SU-DHL-6 (cell line): ENCODE data around the gene CLDN6.

ENCODE experiments used
- H2AFZ ChIP-seq: fragments of 200-600 bp; sonication (generic); 2 replicates; pipeline ENCODE4 v1.6.1; 2014; ENCODE audit warnings: low read depth, mild to moderate bottlenecking, moderate library complexity, mixed read lengths, antibody characterized with exemption, low read length; ENCODE audit not compliant: severe bottlenecking
- H3F3A ChIP-seq: fragments of 200-600 bp; shearing (Covaris generic); 2 replicates; pipeline ENCODE4 v1.6.0; 2016; ENCODE audit warnings: antibody characterized with exemption, mild to moderate bottlenecking; ENCODE audit not compliant: insufficient read depth
- H3K27ac ChIP-seq: fragments of 200-600 bp; sonication (generic); 2 replicates; pipeline ENCODE4 v1.5.1; 2016; ENCODE audit warnings: low read depth, mild to moderate bottlenecking, low read length, moderate library complexity, mixed read lengths
- H3K27me3 ChIP-seq: fragments of 200-600 bp; sonication (generic), shearing (Covaris generic); 2 replicates; pipeline ENCODE4 v1.6.0; 2014; ENCODE audit warnings: mild to moderate bottlenecking, low read length
- H3K36me3 ChIP-seq: fragments of 200-600 bp; sonication (generic); 2 replicates; pipeline ENCODE4 v1.6.1; 2014; ENCODE audit warnings: mild to moderate bottlenecking, low read length, mixed read lengths
- H3K4me2 ChIP-seq: fragments of 300-600, 200-600 bp; shearing (Covaris generic), sonication (generic); 2 replicates; pipeline ENCODE4 v1.6.0; 2014; ENCODE audit warnings: low read length, low read depth, mild to moderate bottlenecking; ENCODE audit not compliant: poor library complexity, severe bottlenecking
- H3K4me3 ChIP-seq: fragments of 200-600 bp; sonication (generic); 2 replicates; pipeline ENCODE4 v1.5.1; 2014; ENCODE audit warnings: antibody characterized with exemption, low read length, mild to moderate bottlenecking, mixed read lengths; ENCODE audit not compliant: insufficient read depth, poor library complexity, severe bottlenecking
- H3K79me2 ChIP-seq: fragments of 200-600 bp; sonication (generic); 2 replicates; pipeline ENCODE4 v1.6.1; 2014; ENCODE audit warnings: mild to moderate bottlenecking, low read length, moderate library complexity; ENCODE audit not compliant: insufficient read depth
- H3K9ac ChIP-seq: fragments of 200-600 bp; sonication (generic); 2 replicates; pipeline ENCODE4 v1.7.0; 2014; ENCODE audit warnings: mild to moderate bottlenecking, low read length
- H3K9me2 ChIP-seq: fragments of 200-600 bp; sonication (generic); replicated peaks from 2 replicates; pipeline ENCODE4 v1.6.1; 2014; ENCODE audit warnings: low read length; ENCODE audit not compliant: insufficient read depth
- H3K9me3 ChIP-seq: fragments of 200-600 bp; sonication (generic); 2 replicates; pipeline ENCODE4 v1.6.1; 2014; ENCODE audit warnings: low read length, mixed read lengths; ENCODE audit not compliant: insufficient read depth
- H4K20me1 ChIP-seq: fragments of 200-600 bp; sonication (generic); 2 replicates; pipeline ENCODE4 v1.6.1; 2014; ENCODE audit warnings: low read depth, mild to moderate bottlenecking, antibody characterized with exemption, low read length, moderate library complexity, mixed read lengths
- EZH2phosphoT487 ChIP-seq: fragments of 200-600 bp; sonication (generic), shearing (Covaris generic); conservative IDR thresholded peaks from 2 replicates; pipeline ENCODE4 v1.6.1; 2018; ENCODE audit warnings: mild to moderate bottlenecking, antibody characterized with exemption, low read length, moderate library complexity, mixed read lengths
- TF ChIP-seq, protein P1 (sequence below): fragments of 200-600 bp; sonication (generic); IDR thresholded peaks from one replicate; pipeline ENCODE4 v1.5.1; 2017; ENCODE audit warnings: antibody characterized with exemption, mild to moderate bottlenecking, low read length, moderate library complexity; ENCODE audit not compliant: insufficient read depth, poor library complexity, severe bottlenecking

Gene CLDN6

DNA sequence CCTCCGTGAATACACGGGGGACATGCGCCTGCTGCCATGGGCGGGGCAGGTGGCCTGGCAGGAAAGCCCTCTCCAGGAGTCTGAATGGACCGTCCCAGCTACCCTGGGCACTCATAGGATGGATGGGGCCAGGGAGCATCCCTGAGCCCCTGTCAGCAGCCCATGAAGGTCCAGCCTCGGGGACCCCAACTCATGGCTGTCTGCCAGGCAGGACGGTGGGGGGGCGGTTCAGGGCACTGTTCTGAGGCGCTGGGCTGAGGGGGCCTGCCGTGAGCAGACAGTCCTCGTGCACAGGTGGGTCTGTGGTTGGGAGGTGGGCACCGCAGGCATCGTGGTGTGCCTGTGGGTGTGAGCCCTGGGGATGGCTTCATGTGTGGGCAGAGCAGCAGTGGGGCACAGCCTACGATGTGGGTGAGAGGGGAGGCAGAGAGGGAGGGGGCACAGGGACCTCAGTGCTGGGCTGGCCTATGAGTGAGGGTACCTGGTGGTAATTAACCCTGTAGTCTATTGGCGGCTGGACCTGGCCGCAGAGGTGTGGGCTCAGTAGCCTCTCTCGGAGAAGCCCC lies 31.3 kb downstream of the CLDN6 start:
- Histone ChIP-seq H4K20me1 (no peaks in the 10 kb centered on the region), H3K36me3 (no peaks in the 10 kb centered on the region), H3K79me2 (no peaks in the 10 kb centered on the region), H3K9me3 (no peaks in the 10 kb centered on the region), H3K9ac (no peak overlapping the region), H3K4me2 (no peak overlapping the region), H2AFZ (no peak overlapping the region), H3K4me3 (no peak overlapping the region), H3K9me2 (no peaks in the 10 kb centered on the region), H3K27me3 (no peaks in the 10 kb centered on the region), H3K27ac (no peak overlapping the region), H3F3A (peaks cover 16% of the 10 kb centered on the region)
- TF ChIP-seq EZH2phosphoT487: no peak
- TF ChIP-seq, protein P1, sequence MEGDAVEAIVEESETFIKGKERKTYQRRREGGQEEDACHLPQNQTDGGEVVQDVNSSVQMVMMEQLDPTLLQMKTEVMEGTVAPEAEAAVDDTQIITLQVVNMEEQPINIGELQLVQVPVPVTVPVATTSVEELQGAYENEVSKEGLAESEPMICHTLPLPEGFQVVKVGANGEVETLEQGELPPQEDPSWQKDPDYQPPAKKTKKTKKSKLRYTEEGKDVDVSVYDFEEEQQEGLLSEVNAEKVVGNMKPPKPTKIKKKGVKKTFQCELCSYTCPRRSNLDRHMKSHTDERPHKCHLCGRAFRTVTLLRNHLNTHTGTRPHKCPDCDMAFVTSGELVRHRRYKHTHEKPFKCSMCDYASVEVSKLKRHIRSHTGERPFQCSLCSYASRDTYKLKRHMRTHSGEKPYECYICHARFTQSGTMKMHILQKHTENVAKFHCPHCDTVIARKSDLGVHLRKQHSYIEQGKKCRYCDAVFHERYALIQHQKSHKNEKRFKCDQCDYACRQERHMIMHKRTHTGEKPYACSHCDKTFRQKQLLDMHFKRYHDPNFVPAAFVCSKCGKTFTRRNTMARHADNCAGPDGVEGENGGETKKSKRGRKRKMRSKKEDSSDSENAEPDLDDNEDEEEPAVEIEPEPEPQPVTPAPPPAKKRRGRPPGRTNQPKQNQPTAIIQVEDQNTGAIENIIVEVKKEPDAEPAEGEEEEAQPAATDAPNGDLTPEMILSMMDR: no peak

GRCh38 chr16:2985893-2986355 lies 32.1 kb downstream of the CLDN6 start:
- H3K27me3 ChIP-seq: no peaks in the 10 kb centered on the region
- H3K36me3 ChIP-seq: no peaks in the 10 kb centered on the region
- H3K27ac ChIP-seq: no peak overlapping the region
- H3K9ac ChIP-seq: no peak overlapping the region
- H3K9me2 ChIP-seq: no peaks in the 10 kb centered on the region
- peaks cover 18% of the 10 kb centered on the region for H3F3A ChIP-seq
- TF ChIP-seq, protein P1: no peak
- no peak for TF ChIP-seq EZH2phosphoT487
- no peak overlapping the region for H2AFZ ChIP-seq
- H3K79me2 ChIP-seq: no peaks in the 10 kb centered on the region
- H4K20me1 ChIP-seq: no peaks in the 10 kb centered on the region
- H3K9me3 ChIP-seq: no peaks in the 10 kb centered on the region
- no peak overlapping the region for H3K4me3 ChIP-seq
- H3K4me2 ChIP-seq: no peak overlapping the region

DNA sequence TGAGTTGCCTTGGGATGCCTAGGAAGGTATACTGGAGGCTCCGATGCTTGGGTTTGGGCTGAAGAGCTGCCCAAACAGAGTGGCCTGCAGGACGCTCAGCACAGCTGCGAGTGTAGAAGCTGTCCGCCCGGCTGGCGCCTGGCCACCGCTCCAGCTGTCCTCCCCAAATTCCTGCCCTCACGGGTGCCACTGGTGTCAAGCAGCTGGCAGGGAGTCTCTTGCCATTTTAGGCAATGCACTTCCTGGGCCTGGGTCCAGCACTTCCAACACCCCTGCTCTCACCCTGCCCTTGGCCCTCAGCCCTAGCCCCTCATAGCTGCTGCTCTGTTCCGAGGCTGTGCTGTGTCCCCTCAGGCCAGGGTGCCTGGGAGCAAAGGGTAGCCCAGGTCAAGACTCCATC lies 32.5 kb downstream of the CLDN6 start:
- H3K9ac ChIP-seq: no peak overlapping the region
- H3K36me3 ChIP-seq: no peaks in the 10 kb centered on the region
- no peaks in the 10 kb centered on the region for H3K9me3 ChIP-seq
- no peak overlapping the region for H3K27ac ChIP-seq
- H2AFZ ChIP-seq: no peak overlapping the region
- H3K27me3 ChIP-seq: no peaks in the 10 kb centered on the region
- H3F3A ChIP-seq: peaks cover 18% of the 10 kb centered on the region
- no peaks in the 10 kb centered on the region for H3K79me2 ChIP-seq
- no peaks in the 10 kb centered on the region for H3K9me2 ChIP-seq
- no peak overlapping the region for H3K4me3 ChIP-seq
- no peak for TF ChIP-seq EZH2phosphoT487
- TF ChIP-seq, protein P1: no peak
- no peaks in the 10 kb centered on the region for H4K20me1 ChIP-seq
- no peak overlapping the region for H3K4me2 ChIP-seq
